CD14-positive monocyte (primary cell): ENCODE measurements around the gene LRBA. TPM values are rescaled to one million over a fixed set of nuclear protein-coding genes. Genes with fewer than 3 reads are reported as not detected.
"Not testable (repeated sequence)": the region's sequence is repeated elsewhere in the genome, so short reads cannot be mapped to it uniquely, and the experiment has no call there.

ENCODE experiments used
- DNase-seq, 3 donors: peaks; one replicate each; pipeline ENCODE4 v3.0.0-alpha.2; 2011 to 2022
- H2AFZ ChIP-seq: 2 replicates; pipeline ENCODE4 v1.6.0; 2012; ENCODE audit warnings: mild to moderate bottlenecking, low read depth, low read length, inconsistent platforms; ENCODE audit not compliant: insufficient read depth, poor library complexity, severe bottlenecking
- H3K27ac ChIP-seq, 2 donors: 1 replicate in 1 of 2; 2 replicates in 1 of 2; pipeline ENCODE4 v1.5.1; 2012 to 2013; ENCODE audit warnings: low read length in 2 of 2, control low read depth in 1 of 2, inconsistent platforms in 1 of 2, low read depth in 1 of 2, mild to moderate bottlenecking in 1 of 2
- H3K27me3 ChIP-seq, 2 donors: one replicate each; pipeline versions ENCODE4 v1.6.0 to v1.6.1; 2011 to 2013; ENCODE audit warnings: low read length in 2 of 2; ENCODE audit not compliant: control insufficient read depth in 2 of 2, insufficient read depth in 2 of 2
- H3K36me3 ChIP-seq, 2 donors: replicated peaks in 1 of 2; 1 replicate in 1 of 2; 2 replicates in 1 of 2; pipeline versions ENCODE4 v1.5.1 to v1.6.1; 2012 to 2013; ENCODE audit warnings: low read length in 2 of 2, control low read depth in 1 of 2, inconsistent platforms in 1 of 2, mild to moderate bottlenecking in 1 of 2; ENCODE audit not compliant: insufficient read depth in 2 of 2, control insufficient read depth in 1 of 2
- H3K4me1 ChIP-seq, 2 donors: 1 replicate in 1 of 2; 2 replicates in 1 of 2; pipeline versions ENCODE4 v1.5.1 to v1.6.1; 2012 to 2013; ENCODE audit warnings: low read length in 2 of 2, control low read depth in 1 of 2, inconsistent platforms in 1 of 2, mild to moderate bottlenecking in 1 of 2, moderate library complexity in 1 of 2; ENCODE audit not compliant: insufficient read depth in 2 of 2, control insufficient read depth in 1 of 2
- H3K4me2 ChIP-seq: replicated peaks from 2 replicates; pipeline ENCODE3; 2012; ENCODE audit warnings: low read length, moderate library complexity, mild to moderate bottlenecking; ENCODE audit not compliant: poor library complexity, severe bottlenecking; ENCODE audit errors: extremely low read depth
- H3K4me3 ChIP-seq, 3 experiments: fragments of 200-600 bp in 1 of 3; sonication (generic) in 1 of 3; replicated peaks in 1 of 3; 1 replicate in 2 of 3; 2 replicates in 1 of 3; pipeline ENCODE4 v1.5.1; 2011 to 2013; ENCODE audit warnings: low read length in 3 of 3, mild to moderate bottlenecking in 3 of 3, control low read depth in 2 of 3, low read depth in 2 of 3, inconsistent platforms in 1 of 3, moderate library complexity in 1 of 3
- H3K79me2 ChIP-seq: 2 replicates; pipeline ENCODE4 v1.6.0; 2012; ENCODE audit warnings: mild to moderate bottlenecking, control low read depth, inconsistent platforms, low read length, moderate library complexity; ENCODE audit not compliant: insufficient read depth
- H3K9ac ChIP-seq: 2 replicates; pipeline ENCODE4 v1.6.0; 2017; ENCODE audit warnings: low read length, mild to moderate bottlenecking; ENCODE audit not compliant: insufficient read depth, poor library complexity, severe bottlenecking
- H3K9me3 ChIP-seq, 2 donors: replicated peaks in 1 of 2; 1 replicate in 1 of 2; 2 replicates in 1 of 2; pipeline versions ENCODE4 v1.5.1 to v1.6.1; 2012 to 2013; ENCODE audit warnings: low read length in 2 of 2, control low read depth in 1 of 2; ENCODE audit not compliant: control insufficient read depth in 1 of 2, insufficient read depth in 1 of 2
- H4K20me1 ChIP-seq: 2 replicates; pipeline ENCODE4 v1.6.0; 2012; ENCODE audit warnings: mild to moderate bottlenecking, low read length, control low read depth, moderate library complexity; ENCODE audit not compliant: insufficient read depth
- H3K27ac Mint-ChIP-seq, 7 donors: one replicate each; pipeline ENCODE4 v1.8.0; 2020; ENCODE audit warnings: mild to moderate bottlenecking in 7 of 7, mixed read lengths in 7 of 7, moderate library complexity in 6 of 7, inconsistent platforms in 2 of 7
- H3K27me3 Mint-ChIP-seq, 3 donors: one replicate each; pipeline ENCODE4 v1.8.0; 2021 to 2022; ENCODE audit warnings: low read depth in 3 of 3, mild to moderate bottlenecking in 3 of 3, mixed read lengths in 3 of 3, moderate library complexity in 3 of 3, inconsistent platforms in 1 of 3
- H3K36me3 Mint-ChIP-seq, 2 donors: one replicate each; pipeline ENCODE4 v1.8.0; 2020; ENCODE audit warnings: mixed read lengths in 2 of 2, inconsistent platforms in 1 of 2, mild to moderate bottlenecking in 1 of 2
- H3K4me1 Mint-ChIP-seq: one replicate; pipeline ENCODE4 v1.8.0; 2020; ENCODE audit warnings: mild to moderate bottlenecking, mixed read lengths
- H3K4me3 Mint-ChIP-seq, 2 donors: one replicate each; pipeline ENCODE4 v1.8.0; 2020; ENCODE audit warnings: mild to moderate bottlenecking in 2 of 2, mixed read lengths in 2 of 2, moderate library complexity in 1 of 2
- H3K9me3 Mint-ChIP-seq, 7 donors: one replicate each; pipeline ENCODE4 v1.8.0; 2020 to 2022; ENCODE audit warnings: mixed read lengths in 7 of 7, mild to moderate bottlenecking in 6 of 7, moderate library complexity in 6 of 7, inconsistent platforms in 2 of 7
- CTCF ChIP-seq: fragments of 200-600 bp; IDR thresholded peaks from one replicate; pipeline ENCODE4 v1.8.0; 2022; ENCODE audit warnings: antibody characterized with exemption, mild to moderate bottlenecking
- WGBS: methylation state at CpG from one replicate; pipeline ENCODE4 v1.1.5; 2013; ENCODE audit warnings: missing lambda C conversion rate; ENCODE audit not compliant: insufficient coverage; 5-methylcytosine and 5-hydroxymethylcytosine counted together
- intact Hi-C, 2 donors: fragments of 100-400 bp; cut with micrococcal nuclease; formaldehyde crosslinking; loops; one replicate each; pipeline versions ENCODE4 v1.15.0 to v1.15.1; 2023
- polyA plus RNA-seq, 3 donors: library from polyadenylated mRNA; depleted of rRNA in 1 of 3; unstranded in 2 of 3; stranded (reverse) in 1 of 3; fragments of 300-500 nt in 2 of 3; fragments of >200 nt in 1 of 3; fragmentation: Illumina TruSeq in 2 of 3; gene quantifications; 1 replicate in 2 of 3; 2 replicates in 1 of 3; pipeline ENCODE4 v1.2.3, GENCODE V29; 2012 to 2021

LRBA gene
- polyA plus RNA-seq, 3 donors: 1.5 to 5.5 (median 4.4) TPM

DNA sequence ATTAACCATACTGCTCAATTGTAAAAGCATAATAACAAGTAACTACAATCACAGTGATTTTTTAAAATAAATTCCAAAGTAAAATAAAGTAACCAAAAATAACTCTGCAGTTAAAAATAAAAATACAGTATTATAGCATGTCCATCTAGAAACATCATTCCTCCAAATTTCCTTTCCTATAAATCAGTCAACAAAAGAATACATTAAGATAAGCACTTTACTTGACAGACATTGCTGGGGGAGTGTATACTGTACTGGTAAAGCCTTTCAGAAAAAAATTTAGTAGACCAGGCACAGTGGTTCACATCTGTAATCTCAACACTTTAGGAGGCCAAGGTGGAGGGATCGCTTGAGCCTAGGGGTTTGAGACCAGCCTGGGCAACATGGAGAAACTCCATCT lies 91.1 kb downstream of the LRBA start:
- no peak overlapping the region for H2AFZ ChIP-seq
- no peak for TF ChIP-seq CTCF
- H3K9me3 ChIP-seq: no peaks in the 10 kb centered on the region
- Mint-ChIP-seq H3K9me3 (peaks cover 0 to 2% (median 0%) of the 10 kb centered on the region in 7 donors), H3K27me3 (no peaks in the 10 kb centered on the region), H3K27ac (no peak overlapping the region), H3K36me3 (peaks cover 6 to 14% of the 10 kb centered on the region in 2 donors), H3K4me1 (no peaks in the 10 kb centered on the region), H3K4me3 (no peak overlapping the region)
- no peak for DNase-seq
- H3K4me1 ChIP-seq: no peaks in the 10 kb centered on the region
- WGBS: no CpG with 5 or more reads among the region's 1 CpG
- peaks cover 0 to 15% of the 10 kb centered on the region in 2 donors for H3K36me3 ChIP-seq
- H3K4me3 ChIP-seq: no peak overlapping the region
- no peak overlapping the region for H3K9ac ChIP-seq
- no peaks in the 10 kb centered on the region for H3K27me3 ChIP-seq
- no peak overlapping the region for H3K4me2 ChIP-seq
- no peaks in the 10 kb centered on the region for H4K20me1 ChIP-seq
- H3K79me2 ChIP-seq: no peaks in the 10 kb centered on the region
- H3K27ac ChIP-seq: no peak overlapping the region
- intact Hi-C loops: no loop called here

- peaks cover 16 to 22% of the 10 kb centered on the region in 2 donors for H3K36me3 Mint-ChIP-seq
- intact Hi-C loops, H3K79me2 ChIP-seq, H3K27ac ChIP-seq, H3K27me3 ChIP-seq, H3K9me3 Mint-ChIP-seq, H3K27me3 Mint-ChIP-seq, H3K4me1 Mint-ChIP-seq, H2AFZ ChIP-seq, H3K4me3 Mint-ChIP-seq, H3K4me1 ChIP-seq, DNase-seq, H4K20me1 ChIP-seq, H3K4me3 ChIP-seq, H3K9me3 ChIP-seq, H3K4me2 ChIP-seq, H3K9ac ChIP-seq: not testable (repeated sequence)
- H3K36me3 ChIP-seq: peaks cover 0 to 23% of the 10 kb centered on the region in 2 donors
- WGBS: 96% methylated on average over 7 of the region's 9 CpGs
- H3K27ac Mint-ChIP-seq: peak overlapping the region in 1 of 7 donors; percentile 16
These were observed 93.6 kb downstream of the LRBA start for GRCh38 chr4:150921486-150921885.

GRCh38 chr4:150918562-150918961 lies 96.5 kb downstream of the LRBA start:
- H3K27me3 Mint-ChIP-seq, H3K4me3 ChIP-seq, H3K4me1 Mint-ChIP-seq, H3K27me3 ChIP-seq, intact Hi-C loops, H3K4me3 Mint-ChIP-seq, H3K79me2 ChIP-seq, H3K4me2 ChIP-seq, H4K20me1 ChIP-seq, H3K4me1 ChIP-seq, H3K27ac ChIP-seq, H2AFZ ChIP-seq, H3K9ac ChIP-seq, H3K9me3 ChIP-seq, H3K9me3 Mint-ChIP-seq, DNase-seq: not testable (repeated sequence)
- peaks cover 7 to 38% of the 10 kb centered on the region in 2 donors for H3K36me3 ChIP-seq
- Mint-ChIP-seq H3K36me3 (peaks cover 27 to 28% of the 10 kb centered on the region in 2 donors), H3K27ac (peak overlapping the region in 3 of 7 donors; percentile 40 to 68 (median 63))
- no CpG with 5 or more reads among the region's 3 CpGs for WGBS
